ENCODE results near the gene TKFC.

DNA sequence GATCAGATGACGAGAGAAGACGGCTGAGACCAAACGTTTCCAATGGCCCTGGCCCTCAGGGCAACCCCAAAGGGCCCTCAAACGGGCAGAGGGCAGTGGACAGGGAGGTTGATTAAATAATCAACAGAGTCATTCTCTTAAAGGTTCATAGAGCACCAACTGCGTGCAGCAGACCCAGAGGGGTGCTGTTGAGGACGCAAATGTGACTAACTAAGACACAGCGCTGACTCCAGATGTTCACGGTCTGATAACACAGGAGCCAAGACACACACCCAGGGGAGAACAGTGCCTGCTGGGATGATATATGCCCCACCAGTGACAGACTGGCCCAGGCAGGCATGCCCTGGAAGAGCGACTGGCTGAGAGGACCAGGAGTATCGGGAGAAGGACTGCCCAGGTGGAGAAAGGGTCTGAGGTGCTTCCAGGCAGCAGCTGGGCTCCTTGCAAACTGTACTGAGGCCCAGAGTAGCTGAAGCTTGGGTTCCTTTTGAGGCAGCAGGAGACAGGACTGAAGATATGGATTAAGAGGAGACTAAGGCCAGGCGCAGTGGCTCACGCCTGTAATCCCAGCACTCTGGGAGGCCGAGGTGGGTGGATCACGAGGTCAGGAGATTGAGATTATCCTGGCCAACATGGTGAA lies 45.6 kb upstream of the TKFC start:
- TF ChIP-seq, protein P1, sequence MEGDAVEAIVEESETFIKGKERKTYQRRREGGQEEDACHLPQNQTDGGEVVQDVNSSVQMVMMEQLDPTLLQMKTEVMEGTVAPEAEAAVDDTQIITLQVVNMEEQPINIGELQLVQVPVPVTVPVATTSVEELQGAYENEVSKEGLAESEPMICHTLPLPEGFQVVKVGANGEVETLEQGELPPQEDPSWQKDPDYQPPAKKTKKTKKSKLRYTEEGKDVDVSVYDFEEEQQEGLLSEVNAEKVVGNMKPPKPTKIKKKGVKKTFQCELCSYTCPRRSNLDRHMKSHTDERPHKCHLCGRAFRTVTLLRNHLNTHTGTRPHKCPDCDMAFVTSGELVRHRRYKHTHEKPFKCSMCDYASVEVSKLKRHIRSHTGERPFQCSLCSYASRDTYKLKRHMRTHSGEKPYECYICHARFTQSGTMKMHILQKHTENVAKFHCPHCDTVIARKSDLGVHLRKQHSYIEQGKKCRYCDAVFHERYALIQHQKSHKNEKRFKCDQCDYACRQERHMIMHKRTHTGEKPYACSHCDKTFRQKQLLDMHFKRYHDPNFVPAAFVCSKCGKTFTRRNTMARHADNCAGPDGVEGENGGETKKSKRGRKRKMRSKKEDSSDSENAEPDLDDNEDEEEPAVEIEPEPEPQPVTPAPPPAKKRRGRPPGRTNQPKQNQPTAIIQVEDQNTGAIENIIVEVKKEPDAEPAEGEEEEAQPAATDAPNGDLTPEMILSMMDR (IDR thresholded peaks at IDR 0.05; ENCODE audit: low read depth, low read length, missing input control) = no peak
- no peak for TF ChIP-seq YY1 (IDR thresholded peaks at IDR 0.05)
- no peak for TF ChIP-seq SP1 (IDR thresholded peaks at IDR 0.05)
- TF ChIP-seq TAF1 (conservative IDR thresholded peaks at IDR 0.05) = no peak
- TF ChIP-seq, protein P2, sequence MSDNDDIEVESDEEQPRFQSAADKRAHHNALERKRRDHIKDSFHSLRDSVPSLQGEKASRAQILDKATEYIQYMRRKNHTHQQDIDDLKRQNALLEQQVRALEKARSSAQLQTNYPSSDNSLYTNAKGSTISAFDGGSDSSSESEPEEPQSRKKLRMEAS (IDR thresholded peaks at IDR 0.05) = no peak
- TF ChIP-seq GABPA (IDR thresholded peaks at IDR 0.05 in 1 of 2, conservative IDR thresholded peaks at IDR 0.05 in 1 of 2) = no peak
- no peak for TF ChIP-seq RAD21 (IDR thresholded peaks at IDR 0.05)
- TF ChIP-seq EGR1 (IDR thresholded peaks at IDR 0.05; ENCODE audit: low read depth in 2 of 2) = no peak
- no peak for TF ChIP-seq JUND (IDR thresholded peaks at IDR 0.05)
- no peak for TF ChIP-seq RXRA (IDR thresholded peaks at IDR 0.05)
- no peak for TF ChIP-seq HNF4G (IDR thresholded peaks at IDR 0.05)
- no peak for TF ChIP-seq NR2F2 (IDR thresholded peaks at IDR 0.05)
